ENCODE results near the gene MRPL55.

Gene MRPL55

GRCh38 chr1:228066891-228067654, 42.0 kb downstream of the MRPL55 start:
- no peak for DNase-seq

DNA sequence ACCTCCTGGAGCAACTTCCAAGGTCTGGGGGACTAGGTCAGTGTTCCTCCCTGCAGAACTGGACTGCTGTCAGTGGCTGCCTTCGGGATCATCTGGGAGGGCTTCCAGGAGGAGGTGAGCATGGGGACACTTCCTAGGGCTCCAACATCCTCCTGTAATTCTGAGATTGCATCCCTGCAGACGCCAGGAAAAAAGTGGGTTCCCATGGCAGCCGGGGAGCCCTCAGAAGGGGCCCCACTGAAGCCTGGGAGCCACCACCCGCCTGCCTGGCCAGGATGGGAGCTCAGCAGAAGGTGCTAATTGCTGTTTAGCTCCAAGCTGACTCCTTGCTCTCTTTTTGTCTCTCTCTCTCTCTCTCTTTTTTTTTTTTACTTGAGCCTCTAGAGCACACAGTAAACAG, 42.7 kb downstream of the MRPL55 start:
- no peak for DNase-seq

DNA sequence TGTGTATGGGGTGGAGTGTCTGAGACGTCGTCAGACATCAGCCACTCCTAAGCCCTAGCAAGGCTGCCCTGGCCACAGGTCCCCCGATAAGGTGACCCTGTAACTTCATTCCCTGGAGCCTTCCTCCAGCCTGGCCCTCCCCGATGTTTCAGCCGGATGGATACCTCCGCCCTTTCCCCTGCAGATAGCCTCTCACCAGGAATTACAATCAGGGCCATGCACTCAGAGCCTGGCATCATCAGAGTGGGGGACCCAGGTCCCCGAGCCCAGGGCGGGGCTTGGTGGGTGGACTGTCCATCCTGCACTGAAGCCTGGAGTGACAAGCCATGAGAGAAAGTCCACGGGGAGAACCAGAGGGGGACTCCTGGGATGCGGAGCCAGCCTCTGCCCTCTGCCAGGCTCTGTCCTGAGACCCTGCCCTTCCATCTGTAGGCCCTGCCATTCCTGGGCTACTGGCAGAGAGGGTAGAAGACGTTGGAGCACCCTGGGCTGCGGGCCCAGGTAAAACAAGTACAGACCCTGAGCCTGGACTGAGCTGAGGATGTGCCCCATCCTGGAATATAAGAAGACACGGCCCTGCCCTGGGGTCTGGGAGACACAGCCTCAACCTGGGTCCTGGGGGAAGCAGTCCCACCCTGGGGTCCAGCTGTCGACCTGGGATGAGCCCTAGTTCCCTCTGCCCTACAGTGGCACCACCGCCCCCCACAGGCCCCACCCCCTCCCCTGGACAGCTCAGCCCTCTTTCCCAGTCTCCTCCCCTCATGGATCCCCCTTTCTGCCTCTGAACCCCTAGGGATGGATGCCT, 43.4 kb downstream of the MRPL55 start:
- no peak for DNase-seq

- no peak for DNase-seq
Observed at GRCh38 chr1:228064741-228065542, 44.2 kb downstream of the MRPL55 start.

- no peak for DNase-seq
Observed at GRCh38 chr1:228064296-228064695, 44.8 kb downstream of the MRPL55 start.

DNA sequence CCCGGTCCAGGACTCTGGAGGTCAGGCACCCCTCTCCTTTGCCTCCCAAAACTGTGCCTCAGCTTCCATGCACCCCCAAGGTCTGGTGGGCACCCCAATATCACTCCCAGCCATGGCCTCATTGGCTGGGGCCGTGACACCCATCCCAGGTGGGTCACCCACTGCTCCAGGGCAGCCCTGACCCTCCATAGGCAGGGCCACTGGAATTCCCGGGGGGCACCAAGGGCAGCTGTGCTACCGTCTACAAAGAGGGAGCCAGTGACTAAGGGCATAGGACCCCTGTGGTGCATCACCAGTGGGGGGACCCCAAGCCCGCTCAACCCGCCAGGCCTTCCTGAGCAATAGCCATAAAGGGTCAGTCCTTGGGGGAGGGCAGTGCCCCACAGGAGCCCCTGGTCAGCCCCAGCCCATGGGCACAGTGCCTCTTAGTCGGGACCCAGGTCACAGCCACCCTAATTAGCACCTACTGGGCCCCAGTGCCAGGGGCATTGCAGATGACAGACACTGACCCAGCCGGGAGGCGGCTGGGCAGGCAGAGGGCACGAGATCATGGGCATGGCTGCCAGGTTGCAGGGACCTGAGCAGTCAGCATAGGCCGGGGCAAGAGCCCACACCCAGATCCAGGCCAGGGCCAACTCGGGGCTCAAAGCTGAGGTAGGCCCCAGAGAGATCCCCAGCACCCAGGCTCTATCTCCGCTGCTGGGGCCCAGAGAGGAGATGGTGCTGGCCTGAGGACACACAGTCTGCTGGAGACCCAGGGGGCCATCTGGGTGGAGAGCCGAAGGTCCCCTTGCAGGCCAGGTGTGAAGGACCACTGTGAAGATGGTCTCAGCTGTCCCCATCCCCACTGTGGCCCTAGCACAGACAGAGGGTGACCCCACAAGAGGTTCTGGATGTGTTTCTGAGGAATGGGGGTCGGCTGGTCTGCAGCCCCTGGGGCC, 45.6 kb downstream of the MRPL55 start:
- DNase-seq = no peak

DNA sequence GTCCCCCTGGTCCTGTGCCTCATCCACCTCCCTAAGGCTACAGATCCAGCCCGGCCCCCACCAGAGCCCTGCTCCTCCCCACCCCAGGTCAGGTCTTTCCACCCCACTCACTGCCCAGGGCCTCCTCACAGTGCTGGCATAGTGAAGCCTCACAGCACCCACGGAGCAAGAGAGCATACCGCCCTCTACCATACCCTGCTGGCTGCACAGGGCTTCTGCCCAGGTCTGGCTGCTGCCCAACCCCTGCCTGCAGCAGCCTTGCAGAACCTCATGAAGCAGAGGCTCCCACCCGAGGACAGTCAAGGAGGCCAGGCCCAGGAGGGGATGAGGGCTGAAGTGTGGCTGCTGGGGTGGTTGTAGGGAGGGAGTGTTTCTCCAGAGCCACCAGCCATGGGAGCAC, 46.3 kb downstream of the MRPL55 start:
- no peak for DNase-seq

DNA sequence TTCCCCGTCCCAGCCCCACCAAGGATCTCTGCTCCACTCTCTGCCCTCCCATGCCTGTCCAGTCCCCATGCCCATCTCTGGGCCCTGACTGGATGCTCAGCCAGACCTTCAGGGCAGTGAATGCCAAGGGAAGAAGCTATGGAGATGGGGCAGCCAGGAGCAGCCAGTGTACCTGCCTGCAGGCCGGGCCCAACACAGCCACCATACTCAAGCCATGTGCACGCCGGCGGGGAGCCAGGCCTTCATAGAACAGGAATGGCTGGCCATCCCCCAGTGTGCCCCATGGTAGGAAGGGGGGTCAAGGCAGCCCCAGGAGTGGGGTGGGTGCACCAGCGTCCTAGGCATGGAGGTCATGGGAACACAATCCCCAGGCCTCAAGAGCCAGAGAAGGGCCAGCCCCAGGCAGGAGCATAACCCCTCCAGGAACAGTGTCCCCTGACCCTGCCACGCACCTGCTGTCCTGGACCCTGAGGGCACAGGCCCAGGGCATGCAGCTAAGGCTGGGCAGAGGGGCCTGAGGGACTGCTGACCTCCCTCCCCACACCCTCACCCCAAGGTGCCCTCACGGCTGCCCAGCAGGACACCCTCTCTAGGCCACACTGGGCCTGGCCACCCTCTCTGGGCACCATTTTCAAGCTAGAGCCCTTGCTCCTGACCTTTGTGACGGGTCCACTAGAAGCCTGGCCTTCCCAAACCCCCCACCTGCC, 46.9 kb downstream of the MRPL55 start:
- DNase-seq = no peak

DNA sequence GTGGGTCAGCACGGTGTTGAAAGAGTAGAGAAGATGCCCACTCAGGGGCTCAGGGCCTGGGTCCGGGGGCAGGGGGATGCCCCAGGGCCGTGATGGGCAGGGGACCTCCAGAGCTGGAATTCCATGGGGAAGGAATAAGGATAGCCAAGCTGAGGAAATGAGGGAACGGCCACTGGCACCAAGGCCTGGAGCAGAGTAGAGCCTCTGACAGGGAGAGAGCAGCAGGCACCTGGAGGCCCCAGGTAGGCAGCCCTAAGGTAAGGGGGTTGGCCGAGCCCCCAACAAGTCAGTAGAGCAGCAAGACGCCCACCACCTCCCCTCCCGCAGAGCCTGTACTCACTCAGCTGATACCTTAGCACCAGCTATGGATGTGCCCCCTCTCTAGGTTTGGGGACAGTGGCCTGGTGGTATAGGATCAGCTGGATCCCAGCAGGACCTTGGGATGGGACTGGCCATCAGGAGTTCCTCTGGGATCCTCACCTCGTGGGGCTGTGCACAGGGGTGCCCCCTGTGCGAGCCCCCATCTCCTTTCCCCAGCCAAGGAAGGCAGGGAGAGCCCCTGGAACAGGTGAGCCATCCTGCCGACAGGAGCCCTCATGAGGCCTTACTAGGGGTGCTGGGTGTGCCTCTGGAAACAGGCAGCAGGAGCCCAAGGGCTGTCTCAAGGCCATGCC, 47.6 kb downstream of the MRPL55 start:
- no peak for DNase-seq

- no peak for DNase-seq
Observed at GRCh38 chr1:228060458-228061190, 48.5 kb downstream of the MRPL55 start.

DNA sequence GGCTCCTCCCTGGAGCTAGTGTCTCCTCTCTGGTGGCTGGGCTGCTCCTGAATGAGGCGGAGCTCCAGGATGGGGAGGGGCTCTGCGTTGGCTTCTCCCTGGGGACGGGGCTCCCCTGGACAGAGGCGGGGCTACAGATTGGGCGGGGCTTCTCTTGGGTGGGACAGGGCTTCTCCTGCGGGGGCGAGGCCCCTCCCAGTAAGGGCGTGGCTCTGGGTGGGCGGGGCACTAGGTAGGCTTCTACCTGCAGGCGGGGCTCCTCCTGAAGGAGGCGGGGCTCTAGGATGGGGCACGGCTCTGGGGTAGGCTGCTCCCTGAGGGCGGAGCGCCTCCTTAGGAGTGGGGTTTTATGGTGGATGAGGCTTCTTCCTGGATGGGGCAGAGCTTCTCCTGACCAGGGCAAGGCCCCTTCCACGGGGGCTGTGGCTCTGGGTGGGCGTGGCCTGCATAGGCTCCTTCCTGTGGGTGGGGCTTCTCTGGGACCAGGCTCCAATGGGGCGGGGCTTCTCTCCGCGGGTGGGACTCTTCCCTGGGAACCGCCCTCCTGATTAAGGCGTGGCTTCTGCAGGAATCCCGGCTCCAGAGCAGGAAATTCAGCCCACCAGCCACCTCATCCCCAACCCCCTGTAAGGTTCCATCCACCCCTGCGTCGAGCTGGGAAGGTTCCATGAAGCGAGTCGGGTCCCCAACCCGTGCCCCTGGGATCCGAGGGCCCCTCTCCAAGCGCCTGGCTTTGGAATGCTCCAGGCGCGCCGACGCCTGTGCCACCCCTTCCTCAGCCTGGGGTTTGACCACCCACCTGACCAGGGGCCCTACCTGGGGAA, 49.3 kb downstream of the MRPL55 start:
- DNase-seq = no peak

GRCh38 chr1:228058949-228059633, 50.0 kb downstream of the MRPL55 start:
- no peak for DNase-seq

GRCh38 chr1:228058172-228058948, 50.7 kb downstream of the MRPL55 start:
- no peak for DNase-seq
